Lower leg skin (tissue), 3 donors: ENCODE results near the gene TSHZ2.

Experiments
- POLR2A ChIP-seq, 2 donors: fragments of 450-650 bp; IDR thresholded peaks; one replicate each; pipeline ENCODE4 v1.6.1; 2016 to 2017; ENCODE audit warnings: antibody characterized with exemption in 2 of 2, mild to moderate bottlenecking in 1 of 2, moderate library complexity in 1 of 2
- TF ChIP-seq, protein P1 (sequence below), 3 donors: fragments of 450-650 bp; IDR thresholded peaks; one replicate each; pipeline ENCODE4 v1.5.1; 2016; ENCODE audit warnings: antibody characterized with exemption in 3 of 3, mild to moderate bottlenecking in 3 of 3, moderate library complexity in 2 of 3

DNA sequence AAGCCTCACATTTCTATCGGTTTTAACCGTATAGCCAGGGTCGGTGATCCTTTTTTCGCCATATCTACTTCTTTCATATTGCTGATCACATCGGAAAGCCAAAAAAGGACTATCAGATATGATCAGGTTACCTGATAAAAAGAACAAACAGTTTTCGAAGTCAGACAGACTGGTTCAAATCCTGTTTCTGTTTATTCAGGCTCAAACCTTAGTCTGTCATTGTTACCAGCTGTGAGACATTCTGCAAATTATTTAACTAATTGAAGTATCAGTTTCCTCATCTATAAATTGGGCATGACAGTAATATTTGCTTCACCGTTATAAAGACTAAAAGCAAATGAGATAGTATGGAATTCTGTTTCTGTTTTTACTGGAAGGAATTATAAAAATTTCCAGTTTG, 111.3 kb downstream of the TSHZ2 start:
- TF ChIP-seq, protein P1, sequence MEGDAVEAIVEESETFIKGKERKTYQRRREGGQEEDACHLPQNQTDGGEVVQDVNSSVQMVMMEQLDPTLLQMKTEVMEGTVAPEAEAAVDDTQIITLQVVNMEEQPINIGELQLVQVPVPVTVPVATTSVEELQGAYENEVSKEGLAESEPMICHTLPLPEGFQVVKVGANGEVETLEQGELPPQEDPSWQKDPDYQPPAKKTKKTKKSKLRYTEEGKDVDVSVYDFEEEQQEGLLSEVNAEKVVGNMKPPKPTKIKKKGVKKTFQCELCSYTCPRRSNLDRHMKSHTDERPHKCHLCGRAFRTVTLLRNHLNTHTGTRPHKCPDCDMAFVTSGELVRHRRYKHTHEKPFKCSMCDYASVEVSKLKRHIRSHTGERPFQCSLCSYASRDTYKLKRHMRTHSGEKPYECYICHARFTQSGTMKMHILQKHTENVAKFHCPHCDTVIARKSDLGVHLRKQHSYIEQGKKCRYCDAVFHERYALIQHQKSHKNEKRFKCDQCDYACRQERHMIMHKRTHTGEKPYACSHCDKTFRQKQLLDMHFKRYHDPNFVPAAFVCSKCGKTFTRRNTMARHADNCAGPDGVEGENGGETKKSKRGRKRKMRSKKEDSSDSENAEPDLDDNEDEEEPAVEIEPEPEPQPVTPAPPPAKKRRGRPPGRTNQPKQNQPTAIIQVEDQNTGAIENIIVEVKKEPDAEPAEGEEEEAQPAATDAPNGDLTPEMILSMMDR (IDR thresholded peaks at IDR 0.05): no peak
- no peak for TF ChIP-seq POLR2A (IDR thresholded peaks at IDR 0.05)
